SK-N-SH (cell line): ENCODE data around the gene PMEPA1. TPM values are rescaled to one million over a fixed set of nuclear protein-coding genes. Genes with fewer than 3 reads are reported as not detected.

Experiments used
- CTCF ChIA-PET: fragments of 300-600, 350-600 bp; formaldehyde crosslinking; extraction: SDS; loops from one replicate; lab custom pipeline; 2021; lab: Yijun Ruan, JAX
- POLR2A ChIA-PET: fragments of 350-600 bp; sonication (Branson Sonifier 250); formaldehyde crosslinking; extraction: SDS; loops from one replicate; lab custom pipeline; 2020; ENCODE audit warnings: antibody characterized with exemption, inconsistent platforms; lab: Yijun Ruan, JAX
- DNase-seq: peaks from one replicate; pipeline ENCODE4 v3.0.0; 2012
- H2AFZ ChIP-seq: fragments of 200-600 bp; sonication (generic); 2 replicates; pipeline ENCODE4 v1.8.1; 2016; ENCODE audit warnings: antibody characterized with exemption, mild to moderate bottlenecking, low read depth
- H3F3A ChIP-seq: fragments of 200-600 bp; sonication (generic); replicated peaks from 2 replicates; pipeline ENCODE3; 2016; ENCODE audit warnings: antibody characterized with exemption, mild to moderate bottlenecking; ENCODE audit not compliant: insufficient read depth
- H3K27ac ChIP-seq, 2 experiments: fragments of 200-500 bp in 1 of 2; fragments of 200-600 bp in 1 of 2; sonication (Bioruptor generic) in 1 of 2; sonication (generic), shearing (Covaris generic) in 1 of 2; 2 replicates each; pipeline versions ENCODE4 v1.5.1 to v1.6.1; 2014 to 2016; ENCODE audit warnings: low read depth in 2 of 2, inconsistent platforms in 1 of 2, low read length in 1 of 2, mild to moderate bottlenecking in 1 of 2, mixed read lengths in 1 of 2
- H3K27me3 ChIP-seq: fragments of 200-600 bp; sonication (generic), shearing (Covaris generic); 2 replicates; pipeline ENCODE4 v1.6.1; 2016; ENCODE audit warnings: mixed run types; ENCODE audit not compliant: insufficient read depth
- H3K36me3 ChIP-seq, 2 experiments: fragments of 200-500 bp in 1 of 2; fragments of 200-600 bp in 1 of 2; sonication (Bioruptor generic) in 1 of 2; sonication (generic) in 1 of 2; replicated peaks in 1 of 2; 2 replicates each; pipeline versions ENCODE3 to v1.5.1; 2014 to 2016; ENCODE audit warnings: low read length in 1 of 2, mild to moderate bottlenecking in 1 of 2; ENCODE audit not compliant: insufficient read depth in 2 of 2, control insufficient read depth in 1 of 2
- H3K4me1 ChIP-seq, 2 experiments: fragments of 200-500 bp in 1 of 2; fragments of 200-600 bp in 1 of 2; sonication (Bioruptor generic) in 1 of 2; sonication (generic), shearing (Covaris generic) in 1 of 2; 2 replicates each; pipeline versions ENCODE4 v1.5.1 to v1.6.1; 2014 to 2016; ENCODE audit warnings: low read depth in 1 of 2, low read length in 1 of 2, mixed run types in 1 of 2; ENCODE audit not compliant: insufficient read depth in 2 of 2, control insufficient read depth in 1 of 2
- H3K4me2 ChIP-seq: fragments of 200-600 bp; sonication (generic), shearing (Covaris generic); 2 replicates; pipeline ENCODE4 v1.6.1; 2017; ENCODE audit warnings: mixed run types
- H3K4me3 ChIP-seq, 2 experiments: fragments of 200-500 bp in 1 of 2; fragments of 200-600 bp in 1 of 2; sonication (Bioruptor generic) in 1 of 2; sonication (generic), shearing (Covaris generic) in 1 of 2; 2 replicates each; pipeline versions ENCODE4 v1.5.1 to v1.8.1; 2014 to 2016; ENCODE audit warnings: low read depth in 2 of 2, inconsistent platforms in 1 of 2, low read length in 1 of 2, mild to moderate bottlenecking in 1 of 2, mixed read lengths in 1 of 2, moderate library complexity in 1 of 2
- H3K79me2 ChIP-seq: fragments of 200-600 bp; sonication (generic); 2 replicates; pipeline ENCODE4 v1.8.1; 2017; ENCODE audit warnings: mild to moderate bottlenecking; ENCODE audit not compliant: insufficient read depth
- H3K9ac ChIP-seq: fragments of 200-600 bp; sonication (generic); 2 replicates; pipeline ENCODE4 v1.6.1; 2017; ENCODE audit warnings: mixed run types
- H3K9me2 ChIP-seq: fragments of 200-600 bp; sonication (generic); 2 replicates; pipeline ENCODE4 v1.6.1; 2017; ENCODE audit warnings: mixed run types
- H3K9me3 ChIP-seq: fragments of 200-600 bp; sonication (generic); 2 replicates; pipeline ENCODE4 v1.6.1; 2017; ENCODE audit warnings: mixed run types, mild to moderate bottlenecking, moderate library complexity
- H4K20me1 ChIP-seq: fragments of 200-600 bp; sonication (generic); 2 replicates; pipeline ENCODE4 v1.6.1; 2017; ENCODE audit warnings: mild to moderate bottlenecking, mixed run types; ENCODE audit not compliant: insufficient read depth
- ELF1 ChIP-seq: IDR thresholded peaks from 2 replicates; pipeline ENCODE4 v1.4.0; 2012
- EZH2phosphoT487 ChIP-seq: fragments of 200-600 bp; sonication (generic); IDR thresholded peaks from 2 replicates; pipeline ENCODE4 v1.6.1; 2017; ENCODE audit warnings: low read depth, mixed run types, mild to moderate bottlenecking, antibody characterized with exemption, moderate library complexity, borderline replicate concordance
- FOSL2 ChIP-seq: IDR thresholded peaks from 2 replicates; pipeline ENCODE4 v1.4.0; 2012; ENCODE audit warnings: low read depth, mild to moderate bottlenecking, moderate library complexity, borderline replicate concordance
- FOXJ3 ChIP-seq: sonication (generic); formaldehyde crosslinking; IDR thresholded peaks from 2 replicates; pipeline ENCODE4 v1.5.1; 2020; ENCODE audit warnings: mild to moderate bottlenecking, missing genetic modification reagents
- FOXM1 ChIP-seq: IDR thresholded peaks from 2 replicates; pipeline ENCODE4 v1.4.0; 2012; ENCODE audit warnings: low read depth, mild to moderate bottlenecking
- GATA2 ChIP-seq: sonication (generic); formaldehyde crosslinking; IDR thresholded peaks from 2 replicates; pipeline ENCODE4 v1.5.0; 2020; ENCODE audit warnings: mild to moderate bottlenecking, missing genetic modification reagents
- NRF1 ChIP-seq: IDR thresholded peaks from 2 replicates; pipeline ENCODE4 v1.6.1; 2012; ENCODE audit warnings: low read depth, mild to moderate bottlenecking, low read length
- POLR2AphosphoS5 ChIP-seq: IDR thresholded peaks from 2 replicates; pipeline ENCODE4 v1.6.1; 2012; ENCODE audit warnings: low read depth, low read length
- RFX5 ChIP-seq: IDR thresholded peaks from 2 replicates; pipeline ENCODE4 v1.6.1; 2012; ENCODE audit warnings: mild to moderate bottlenecking, improper control_type of control experiment, low read length
- SIN3A ChIP-seq: IDR thresholded peaks from 2 replicates; pipeline ENCODE4 v1.6.1; 2012; ENCODE audit warnings: low read depth, mild to moderate bottlenecking, low read length, moderate library complexity, borderline replicate concordance
- TCF12 ChIP-seq: IDR thresholded peaks from 2 replicates; pipeline ENCODE4 v1.4.0; 2012
- WGBS: methylation state at CpG from one replicate; pipeline ENCODE4 v1.1.6; 2017; ENCODE audit warnings: low lambda C conversion rate; 5-methylcytosine and 5-hydroxymethylcytosine counted together
- polyA plus RNA-seq, 3 experiments: library from polyadenylated mRNA; depleted of rRNA; stranded (reverse); fragments of >200 nt; gene quantifications; 2 replicates each; pipeline ENCODE4 v1.2.3, GENCODE V29; 2012
- TF ChIP-seq, protein P1 (sequence below): IDR thresholded peaks from 2 replicates; pipeline ENCODE4; 2012
- TF ChIP-seq, protein P2 (sequence below): IDR thresholded peaks from 2 replicates; pipeline ENCODE4 v1.4.0; 2012; ENCODE audit warnings: low read depth
- TF ChIP-seq, protein P3 (sequence below): IDR thresholded peaks from 2 replicates; pipeline ENCODE4 v1.4.0; 2012; ENCODE audit warnings: low read depth, borderline replicate concordance
- TF ChIP-seq, protein P4 (sequence below): fragments of 200-600 bp; sonication (generic); IDR thresholded peaks from 2 replicates; pipeline ENCODE4 v1.6.1; 2017; ENCODE audit warnings: antibody characterized with exemption, mild to moderate bottlenecking, moderate library complexity
- TF ChIP-seq, protein P5 (sequence below): fragments of 150-350 bp; IDR thresholded peaks from 2 replicates; pipeline ENCODE4 v1.6.1; 2017; ENCODE audit warnings: antibody characterized with exemption, low read length, low read depth, borderline replicate concordance
- TF ChIP-seq, protein P6 (sequence below): IDR thresholded peaks from 2 replicates; pipeline ENCODE4 v1.6.1; 2012; ENCODE audit warnings: mild to moderate bottlenecking, low read depth, low read length, moderate library complexity

The PMEPA1 gene
- polyA plus RNA-seq, 1 of the 3 experiments (the other 2 are of a cell fraction), result 7.1 TPM

DNA sequence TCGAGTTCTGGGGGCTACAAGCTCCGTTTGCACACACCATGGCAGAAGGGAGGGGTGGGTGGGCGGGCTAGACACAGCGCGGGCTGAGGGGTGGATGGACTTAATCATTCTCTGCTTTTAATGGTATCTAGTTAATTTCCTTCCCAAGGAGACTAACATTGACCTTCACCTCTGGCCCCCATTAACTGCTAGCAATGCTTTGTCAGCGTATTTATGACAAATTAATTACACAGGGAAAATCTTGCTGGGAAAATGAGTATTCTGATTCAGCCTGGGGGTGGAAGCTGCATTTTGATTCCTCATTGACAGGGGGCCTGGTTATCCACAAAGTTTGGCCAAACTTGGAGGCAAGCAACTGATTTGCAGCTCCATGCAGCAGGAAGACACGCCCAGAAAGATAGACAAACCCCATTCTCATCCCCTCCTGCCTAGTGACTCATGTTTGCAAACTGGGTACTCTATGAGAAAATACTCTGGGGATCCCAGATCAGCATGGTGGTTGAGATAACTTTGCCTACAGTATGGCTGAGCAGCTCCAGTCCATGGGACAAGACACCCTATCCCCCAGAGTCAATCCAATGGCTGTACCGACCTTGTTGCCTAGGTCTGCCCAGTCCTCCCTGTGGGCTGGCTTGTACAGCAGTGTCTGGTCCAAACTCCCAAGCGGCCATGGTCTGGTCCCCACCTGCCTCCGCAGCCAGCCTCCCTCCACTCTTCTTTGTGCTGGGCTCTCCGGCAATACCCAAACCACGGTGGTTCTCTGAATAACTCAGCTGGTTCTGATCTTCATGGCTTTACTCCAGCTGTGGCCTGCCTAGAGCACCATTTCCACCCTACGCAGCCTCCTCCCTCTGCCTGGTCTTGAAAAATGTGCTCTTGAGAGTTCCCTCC lies 109.2 kb downstream of the PMEPA1 start:
- H3K36me3 ChIP-seq, result no peaks in the 10 kb centered on the region
- H3K79me2 ChIP-seq, result no peaks in the 10 kb centered on the region
- H3F3A ChIP-seq, result no peaks in the 10 kb centered on the region
- H3K27ac ChIP-seq, result no peak overlapping the region
- CTCF ChIA-PET, result interaction anchor here (0.7 to 11.5 kb wide), 11 partner anchors 11 to 614 kb away, joined by 3 to 356 read pairs (median 4); no protein-coding TSS in a partner anchor
- 76% methylated on average over 12 of the region's 13 CpGs for WGBS
- H2AFZ ChIP-seq, result no peak overlapping the region
- no peaks in the 10 kb centered on the region for H4K20me1 ChIP-seq
- H3K9ac ChIP-seq, result no peak overlapping the region
- no peaks in the 10 kb centered on the region for H3K9me2 ChIP-seq
- peaks cover 0 to 9% of the 10 kb centered on the region in 2 experiments; a peak in 1 of 4 replicates for H3K4me1 ChIP-seq
- no peaks in the 10 kb centered on the region for H3K9me3 ChIP-seq
- DNase-seq, result no peak
- H3K27me3 ChIP-seq, result no peaks in the 10 kb centered on the region; the same call in 1 of the 2 replicates
- no peak overlapping the region for H3K4me3 ChIP-seq
- POLR2A ChIA-PET, result no interaction called here
- TF ChIP-seq, protein P1, sequence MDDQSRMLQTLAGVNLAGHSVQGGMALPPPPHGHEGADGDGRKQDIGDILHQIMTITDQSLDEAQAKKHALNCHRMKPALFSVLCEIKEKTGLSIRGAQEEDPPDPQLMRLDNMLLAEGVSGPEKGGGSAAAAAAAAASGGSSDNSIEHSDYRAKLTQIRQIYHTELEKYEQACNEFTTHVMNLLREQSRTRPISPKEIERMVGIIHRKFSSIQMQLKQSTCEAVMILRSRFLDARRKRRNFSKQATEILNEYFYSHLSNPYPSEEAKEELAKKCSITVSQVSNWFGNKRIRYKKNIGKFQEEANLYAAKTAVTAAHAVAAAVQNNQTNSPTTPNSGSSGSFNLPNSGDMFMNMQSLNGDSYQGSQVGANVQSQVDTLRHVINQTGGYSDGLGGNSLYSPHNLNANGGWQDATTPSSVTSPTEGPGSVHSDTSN, result no peak
- TF ChIP-seq, protein P2, sequence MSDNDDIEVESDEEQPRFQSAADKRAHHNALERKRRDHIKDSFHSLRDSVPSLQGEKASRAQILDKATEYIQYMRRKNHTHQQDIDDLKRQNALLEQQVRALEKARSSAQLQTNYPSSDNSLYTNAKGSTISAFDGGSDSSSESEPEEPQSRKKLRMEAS, result no peak
- TF ChIP-seq, protein P3, sequence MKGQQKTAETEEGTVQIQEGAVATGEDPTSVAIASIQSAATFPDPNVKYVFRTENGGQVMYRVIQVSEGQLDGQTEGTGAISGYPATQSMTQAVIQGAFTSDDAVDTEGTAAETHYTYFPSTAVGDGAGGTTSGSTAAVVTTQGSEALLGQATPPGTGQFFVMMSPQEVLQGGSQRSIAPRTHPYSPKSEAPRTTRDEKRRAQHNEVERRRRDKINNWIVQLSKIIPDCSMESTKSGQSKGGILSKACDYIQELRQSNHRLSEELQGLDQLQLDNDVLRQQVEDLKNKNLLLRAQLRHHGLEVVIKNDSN, result no peak
- TF ChIP-seq SIN3A, result no peak
- TF ChIP-seq TCF12, result no peak
- no peak for TF ChIP-seq ELF1
- no peak for TF ChIP-seq FOXM1
- TF ChIP-seq FOXJ3, result no peak
- TF ChIP-seq EZH2phosphoT487, result no peak
- no peak for TF ChIP-seq GATA2 (CRISPR knock-in tag)
- no peak for TF ChIP-seq POLR2AphosphoS5
- no peak for TF ChIP-seq NRF1
- TF ChIP-seq FOSL2, result no peak
- TF ChIP-seq RFX5, result no peak
- H3K4me2 ChIP-seq, result no peak overlapping the region

DNA sequence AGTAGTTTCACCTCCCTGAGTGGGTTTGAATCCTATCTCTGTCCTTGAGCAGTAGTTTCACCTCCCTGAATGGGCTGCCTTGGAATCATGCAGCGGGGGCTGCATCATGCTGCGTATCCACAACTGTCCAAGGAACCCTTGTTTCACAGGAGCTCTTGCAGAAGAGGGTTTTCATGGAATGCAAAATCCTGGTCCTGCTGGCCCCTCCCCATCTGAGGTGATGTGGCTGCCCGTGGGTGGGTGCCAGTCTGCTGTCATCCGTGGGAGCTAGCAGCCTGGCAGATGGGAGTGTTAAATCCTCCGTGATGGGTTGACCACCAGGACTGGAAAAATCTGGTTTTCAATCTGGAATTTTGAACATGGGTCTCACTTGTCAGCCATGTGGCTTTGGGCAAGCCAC lies 111.3 kb downstream of the PMEPA1 start:
- no peaks in the 10 kb centered on the region for H3K36me3 ChIP-seq
- H3K79me2 ChIP-seq, result no peaks in the 10 kb centered on the region
- H2AFZ ChIP-seq, result no peak overlapping the region
- no peak overlapping the region for H3K4me3 ChIP-seq
- no peak for DNase-seq
- ChIA-PET POLR2A (no interaction called here), CTCF (interaction anchor here (0.8 to 21.1 kb wide), 15 partner anchors 8 to 1241 kb away, joined by 3 to 403 read pairs (median 20); partner anchors contain the start of gene ZBP1)
- no peaks in the 10 kb centered on the region for H3K9me3 ChIP-seq
- no peaks in the 10 kb centered on the region; the same call in 1 of the 2 replicates for H3K27me3 ChIP-seq
- H4K20me1 ChIP-seq, result no peaks in the 10 kb centered on the region
- no peaks in the 10 kb centered on the region for H3K9me2 ChIP-seq
- peaks cover 4% of the 10 kb centered on the region for H3F3A ChIP-seq
- H3K4me2 ChIP-seq, result no peak overlapping the region
- WGBS, result 58% methylated on average over 3 of the region's 5 CpGs
- no peak overlapping the region for H3K27ac ChIP-seq
- H3K9ac ChIP-seq, result no peak overlapping the region
- H3K4me1 ChIP-seq, result peaks cover 0 to 9% of the 10 kb centered on the region in 2 experiments; a peak in 1 of 4 replicates
- TF ChIP-seq EZH2phosphoT487 (no peak), FOSL2 (no peak), TCF12 (no peak)
- TF ChIP-seq, protein P4, sequence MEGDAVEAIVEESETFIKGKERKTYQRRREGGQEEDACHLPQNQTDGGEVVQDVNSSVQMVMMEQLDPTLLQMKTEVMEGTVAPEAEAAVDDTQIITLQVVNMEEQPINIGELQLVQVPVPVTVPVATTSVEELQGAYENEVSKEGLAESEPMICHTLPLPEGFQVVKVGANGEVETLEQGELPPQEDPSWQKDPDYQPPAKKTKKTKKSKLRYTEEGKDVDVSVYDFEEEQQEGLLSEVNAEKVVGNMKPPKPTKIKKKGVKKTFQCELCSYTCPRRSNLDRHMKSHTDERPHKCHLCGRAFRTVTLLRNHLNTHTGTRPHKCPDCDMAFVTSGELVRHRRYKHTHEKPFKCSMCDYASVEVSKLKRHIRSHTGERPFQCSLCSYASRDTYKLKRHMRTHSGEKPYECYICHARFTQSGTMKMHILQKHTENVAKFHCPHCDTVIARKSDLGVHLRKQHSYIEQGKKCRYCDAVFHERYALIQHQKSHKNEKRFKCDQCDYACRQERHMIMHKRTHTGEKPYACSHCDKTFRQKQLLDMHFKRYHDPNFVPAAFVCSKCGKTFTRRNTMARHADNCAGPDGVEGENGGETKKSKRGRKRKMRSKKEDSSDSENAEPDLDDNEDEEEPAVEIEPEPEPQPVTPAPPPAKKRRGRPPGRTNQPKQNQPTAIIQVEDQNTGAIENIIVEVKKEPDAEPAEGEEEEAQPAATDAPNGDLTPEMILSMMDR, result no peak
- TF ChIP-seq, protein P5, sequence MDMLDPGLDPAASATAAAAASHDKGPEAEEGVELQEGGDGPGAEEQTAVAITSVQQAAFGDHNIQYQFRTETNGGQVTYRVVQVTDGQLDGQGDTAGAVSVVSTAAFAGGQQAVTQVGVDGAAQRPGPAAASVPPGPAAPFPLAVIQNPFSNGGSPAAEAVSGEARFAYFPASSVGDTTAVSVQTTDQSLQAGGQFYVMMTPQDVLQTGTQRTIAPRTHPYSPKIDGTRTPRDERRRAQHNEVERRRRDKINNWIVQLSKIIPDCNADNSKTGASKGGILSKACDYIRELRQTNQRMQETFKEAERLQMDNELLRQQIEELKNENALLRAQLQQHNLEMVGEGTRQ, result no peak
- TF ChIP-seq, protein P6, sequence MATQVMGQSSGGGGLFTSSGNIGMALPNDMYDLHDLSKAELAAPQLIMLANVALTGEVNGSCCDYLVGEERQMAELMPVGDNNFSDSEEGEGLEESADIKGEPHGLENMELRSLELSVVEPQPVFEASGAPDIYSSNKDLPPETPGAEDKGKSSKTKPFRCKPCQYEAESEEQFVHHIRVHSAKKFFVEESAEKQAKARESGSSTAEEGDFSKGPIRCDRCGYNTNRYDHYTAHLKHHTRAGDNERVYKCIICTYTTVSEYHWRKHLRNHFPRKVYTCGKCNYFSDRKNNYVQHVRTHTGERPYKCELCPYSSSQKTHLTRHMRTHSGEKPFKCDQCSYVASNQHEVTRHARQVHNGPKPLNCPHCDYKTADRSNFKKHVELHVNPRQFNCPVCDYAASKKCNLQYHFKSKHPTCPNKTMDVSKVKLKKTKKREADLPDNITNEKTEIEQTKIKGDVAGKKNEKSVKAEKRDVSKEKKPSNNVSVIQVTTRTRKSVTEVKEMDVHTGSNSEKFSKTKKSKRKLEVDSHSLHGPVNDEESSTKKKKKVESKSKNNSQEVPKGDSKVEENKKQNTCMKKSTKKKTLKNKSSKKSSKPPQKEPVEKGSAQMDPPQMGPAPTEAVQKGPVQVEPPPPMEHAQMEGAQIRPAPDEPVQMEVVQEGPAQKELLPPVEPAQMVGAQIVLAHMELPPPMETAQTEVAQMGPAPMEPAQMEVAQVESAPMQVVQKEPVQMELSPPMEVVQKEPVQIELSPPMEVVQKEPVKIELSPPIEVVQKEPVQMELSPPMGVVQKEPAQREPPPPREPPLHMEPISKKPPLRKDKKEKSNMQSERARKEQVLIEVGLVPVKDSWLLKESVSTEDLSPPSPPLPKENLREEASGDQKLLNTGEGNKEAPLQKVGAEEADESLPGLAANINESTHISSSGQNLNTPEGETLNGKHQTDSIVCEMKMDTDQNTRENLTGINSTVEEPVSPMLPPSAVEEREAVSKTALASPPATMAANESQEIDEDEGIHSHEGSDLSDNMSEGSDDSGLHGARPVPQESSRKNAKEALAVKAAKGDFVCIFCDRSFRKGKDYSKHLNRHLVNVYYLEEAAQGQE, result no peak
